Cardiac muscle cell (in vitro differentiated cells and primary cell): ENCODE data around the gene PGBD1. TPM values are rescaled to one million over a fixed set of nuclear protein-coding genes. Genes with fewer than 3 reads are reported as not detected.
"Not testable (repeated sequence)": the region's sequence is repeated elsewhere in the genome, so short reads cannot be mapped to it uniquely, and the experiment has no call there.

ENCODE experiments used
- DNase-seq, 2 donors: peaks; one replicate each; pipeline versions ENCODE4 v3.0.0 to v3.0.0-alpha.2; 2010 to 2017; ENCODE audit warnings: low read depth in 1 of 2, low spot score in 1 of 2
- H3K27ac ChIP-seq: fragments of 200-600 bp; sonication (generic); 2 replicates; pipeline ENCODE4 v1.5.1; 2016
- H3K27me3 ChIP-seq: fragments of 200-600 bp; sonication (generic); 2 replicates; pipeline ENCODE4 v1.6.0; 2016; ENCODE audit warnings: control low read depth
- H3K36me3 ChIP-seq: fragments of 200-600 bp; sonication (generic); 2 replicates; pipeline ENCODE4 v1.5.1; 2016; ENCODE audit warnings: control low read depth
- H3K4me1 ChIP-seq: fragments of 200-600 bp; sonication (generic); 2 replicates; pipeline ENCODE4 v1.8.1; 2017; ENCODE audit warnings: low read depth, mild to moderate bottlenecking, mixed run types
- H3K4me3 ChIP-seq: fragments of 200-600 bp; sonication (generic); 2 replicates; pipeline ENCODE4 v1.5.1; 2016; ENCODE audit warnings: mild to moderate bottlenecking
- H3K9me3 ChIP-seq: fragments of 200-600 bp; sonication (generic); 2 replicates; pipeline ENCODE4 v1.5.1; 2017; ENCODE audit warnings: low read depth, mild to moderate bottlenecking, control low read depth
- polyA plus RNA-seq: library from polyadenylated mRNA; unstranded; fragments of >200 nt; fragmentation: Nextera tagmentation; extraction: Ambion mirVana; gene quantifications from 2 replicates; pipeline ENCODE4 v1.2.1, GENCODE V29; 2016
- total RNA-seq: library from RNA; depleted of rRNA; stranded (reverse); fragments of >200 nt; gene quantifications from 2 replicates; pipeline ENCODE4 v1.2.3, GENCODE V29; 2016
- TF ChIP-seq, protein P1 (sequence below): IDR thresholded peaks from 2 replicates; pipeline ENCODE4 v1.5.1; 2012; ENCODE audit warnings: low read depth, mild to moderate bottlenecking, low read length

Gene PGBD1
- total and polyA plus RNA-seq, 2 experiments from 2014 or later, result 7.5 to 8.2 TPM

DNA sequence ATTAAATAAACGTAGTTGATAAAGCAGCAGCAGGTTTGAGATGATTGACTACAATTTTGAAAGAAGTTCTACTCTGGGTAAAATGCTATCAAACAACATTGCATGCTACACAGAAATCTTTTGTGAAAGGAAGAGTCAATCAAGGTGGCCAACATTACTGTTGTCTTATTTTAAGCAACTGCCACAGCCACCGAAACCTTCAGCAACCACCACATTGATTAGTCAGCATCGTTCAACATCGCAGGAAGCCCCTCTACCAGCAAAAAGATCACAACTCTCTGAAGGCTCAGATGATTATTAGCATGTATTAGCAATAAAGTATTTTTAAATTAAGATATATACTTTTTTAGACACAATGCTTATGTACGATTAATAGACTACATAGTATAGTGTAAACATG is 14.0 kb downstream of the PGBD1 start:
- no peaks in the 10 kb centered on the region for H3K27me3 ChIP-seq
- DNase-seq, result no peak
- H3K4me1 ChIP-seq, result no peaks in the 10 kb centered on the region
- H3K9me3 ChIP-seq, result no peaks in the 10 kb centered on the region
- TF ChIP-seq, protein P1, sequence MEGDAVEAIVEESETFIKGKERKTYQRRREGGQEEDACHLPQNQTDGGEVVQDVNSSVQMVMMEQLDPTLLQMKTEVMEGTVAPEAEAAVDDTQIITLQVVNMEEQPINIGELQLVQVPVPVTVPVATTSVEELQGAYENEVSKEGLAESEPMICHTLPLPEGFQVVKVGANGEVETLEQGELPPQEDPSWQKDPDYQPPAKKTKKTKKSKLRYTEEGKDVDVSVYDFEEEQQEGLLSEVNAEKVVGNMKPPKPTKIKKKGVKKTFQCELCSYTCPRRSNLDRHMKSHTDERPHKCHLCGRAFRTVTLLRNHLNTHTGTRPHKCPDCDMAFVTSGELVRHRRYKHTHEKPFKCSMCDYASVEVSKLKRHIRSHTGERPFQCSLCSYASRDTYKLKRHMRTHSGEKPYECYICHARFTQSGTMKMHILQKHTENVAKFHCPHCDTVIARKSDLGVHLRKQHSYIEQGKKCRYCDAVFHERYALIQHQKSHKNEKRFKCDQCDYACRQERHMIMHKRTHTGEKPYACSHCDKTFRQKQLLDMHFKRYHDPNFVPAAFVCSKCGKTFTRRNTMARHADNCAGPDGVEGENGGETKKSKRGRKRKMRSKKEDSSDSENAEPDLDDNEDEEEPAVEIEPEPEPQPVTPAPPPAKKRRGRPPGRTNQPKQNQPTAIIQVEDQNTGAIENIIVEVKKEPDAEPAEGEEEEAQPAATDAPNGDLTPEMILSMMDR, result no peak
- H3K27ac ChIP-seq, result no peak overlapping the region
- no peak overlapping the region for H3K4me3 ChIP-seq
- H3K36me3 ChIP-seq, result peaks cover 18% of the 10 kb centered on the region

DNA sequence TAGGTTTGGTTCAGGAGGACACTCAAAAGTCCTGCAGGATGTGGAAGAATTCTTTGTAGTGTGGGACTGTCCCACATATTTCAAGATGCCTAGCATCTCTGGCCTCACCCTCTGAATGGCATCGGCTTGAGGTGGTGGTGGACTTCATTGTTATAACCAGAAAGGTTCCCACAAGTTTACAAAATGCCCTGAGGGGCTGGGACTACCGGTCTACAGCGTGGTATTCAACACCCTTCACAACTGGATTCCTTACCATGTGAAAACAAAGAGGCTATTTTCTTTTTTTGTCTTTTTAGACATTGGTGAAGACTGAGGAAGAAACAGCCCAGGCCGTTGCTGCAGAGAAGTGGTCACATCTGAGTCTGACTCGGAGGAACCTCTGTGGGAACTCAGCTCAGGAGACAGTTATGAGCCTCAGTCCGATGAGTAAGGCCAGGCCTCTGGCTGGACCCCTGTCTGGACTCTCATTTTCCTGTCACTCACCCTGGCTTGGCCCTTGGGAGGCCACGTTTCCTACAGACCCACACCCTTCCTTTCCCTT is 15.2 kb downstream of the PGBD1 start:
- TF ChIP-seq, protein P1, result no peak
- H3K9me3 ChIP-seq, result no peaks in the 10 kb centered on the region
- H3K36me3 ChIP-seq, result peaks cover 30% of the 10 kb centered on the region
- no peak for DNase-seq
- H3K27ac ChIP-seq, result no peak overlapping the region
- H3K4me1 ChIP-seq, result no peaks in the 10 kb centered on the region
- H3K27me3 ChIP-seq, result no peaks in the 10 kb centered on the region
- H3K4me3 ChIP-seq, result no peak overlapping the region

DNA sequence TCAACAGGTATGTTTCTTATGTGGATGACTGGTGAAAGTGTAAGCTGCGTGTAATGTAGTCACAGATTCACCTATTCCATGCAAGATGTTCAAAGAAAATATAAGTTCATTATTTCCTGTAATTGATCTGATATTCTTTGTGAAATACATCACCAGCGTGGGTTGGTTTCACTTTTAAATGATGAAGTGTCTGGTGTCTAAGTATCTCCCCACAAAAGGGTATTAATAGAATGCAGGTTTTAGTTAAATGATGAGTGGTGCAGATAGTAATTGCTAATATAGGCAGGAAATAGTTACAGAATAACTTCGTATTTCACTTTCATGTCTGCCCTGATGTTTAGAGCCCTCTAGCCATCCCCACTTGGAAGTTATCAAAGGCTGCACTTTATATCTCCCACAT is 22.2 kb downstream of the PGBD1 start:
- H3K27ac ChIP-seq, result no peak overlapping the region
- H3K27me3 ChIP-seq, result no peaks in the 10 kb centered on the region
- no peaks in the 10 kb centered on the region for H3K9me3 ChIP-seq
- H3K4me3 ChIP-seq, result no peak overlapping the region
- TF ChIP-seq, protein P1, result no peak
- peaks cover 13% of the 10 kb centered on the region for H3K36me3 ChIP-seq
- H3K4me1 ChIP-seq, result no peaks in the 10 kb centered on the region
- no peak for DNase-seq

DNA sequence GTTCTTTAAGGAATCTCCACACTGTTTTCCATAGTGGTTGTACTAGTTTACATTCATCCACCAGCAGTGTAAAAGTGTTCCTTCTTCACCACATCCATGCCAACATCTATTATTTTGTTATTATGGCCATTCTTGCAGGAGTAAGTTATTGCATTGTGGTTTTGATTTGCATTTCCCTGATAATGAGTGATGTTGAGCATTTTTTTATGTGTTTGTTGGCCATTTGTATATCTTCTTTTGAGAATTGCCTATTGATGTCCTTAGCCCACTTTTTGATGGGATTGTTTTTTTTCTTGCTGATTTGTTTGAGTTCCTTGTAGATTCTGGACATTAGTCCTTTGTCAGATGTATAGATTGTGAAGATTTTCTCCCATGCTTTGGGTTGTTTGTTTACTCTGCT is 25.0 kb downstream of the PGBD1 start:
- not testable (repeated sequence) for DNase-seq, H3K27ac ChIP-seq, H3K9me3 ChIP-seq, H3K4me3 ChIP-seq, H3K27me3 ChIP-seq, H3K36me3 ChIP-seq, H3K4me1 ChIP-seq

DNA sequence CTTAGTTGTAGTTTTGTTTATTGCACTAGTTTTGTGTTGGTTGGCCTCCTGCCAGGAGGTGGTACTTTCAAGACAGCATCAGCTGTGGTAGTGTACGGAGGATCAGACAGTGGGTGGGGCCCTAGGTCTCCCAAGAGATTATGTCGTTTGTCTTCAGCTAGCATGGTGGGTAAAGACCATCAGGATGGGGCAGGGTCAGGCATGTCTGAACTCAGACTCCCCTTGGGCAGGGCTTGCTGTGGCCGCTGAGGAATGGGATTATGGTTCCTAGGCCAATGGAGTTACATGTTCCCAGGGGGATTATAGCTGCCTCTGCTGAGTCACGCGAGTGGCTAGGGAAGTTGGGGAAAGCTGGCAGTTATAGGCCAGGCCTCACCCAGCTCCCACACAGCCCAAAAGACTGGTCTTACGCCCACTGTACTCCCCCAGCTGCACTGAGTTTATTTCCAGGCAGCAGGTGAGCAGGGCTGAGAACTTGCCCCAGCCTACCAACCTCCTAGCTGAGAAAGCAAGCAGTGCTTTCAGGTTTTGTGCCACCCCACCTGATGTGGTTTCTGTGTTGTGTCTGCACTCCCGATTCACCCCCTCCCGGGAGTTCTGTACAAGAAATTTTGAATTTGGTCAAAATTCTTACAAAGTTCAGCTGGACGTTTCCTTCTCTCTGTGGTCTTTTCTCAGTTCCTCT is 29.9 kb downstream of the PGBD1 start:
- Histone ChIP-seq H3K4me1 (no peaks in the 10 kb centered on the region), H3K4me3 (no peak overlapping the region), H3K27me3 (no peaks in the 10 kb centered on the region), H3K9me3 (no peaks in the 10 kb centered on the region), H3K36me3 (no peaks in the 10 kb centered on the region), H3K27ac (no peak overlapping the region)
- no peak for DNase-seq
- TF ChIP-seq, protein P1, result no peak

DNA sequence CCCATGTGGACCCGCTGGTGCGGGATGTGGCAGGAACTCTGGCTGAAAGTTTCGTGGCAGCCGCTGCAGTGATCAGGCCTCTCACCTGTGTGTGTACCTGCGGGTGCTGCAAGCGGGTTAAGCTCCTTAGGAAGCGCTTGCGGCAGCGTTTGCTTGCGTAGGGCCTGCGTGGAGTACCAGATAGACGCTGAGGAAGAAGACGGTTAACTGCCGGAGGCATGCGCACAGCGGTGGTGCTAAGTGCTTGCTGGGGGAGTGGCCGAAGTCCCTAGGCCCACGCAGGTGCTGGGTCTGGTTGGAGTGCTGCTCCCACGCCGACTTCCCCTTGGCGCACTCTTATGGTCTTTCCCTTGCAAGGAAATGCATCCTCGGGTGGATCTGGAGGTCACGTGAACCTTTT is 31.6 kb downstream of the PGBD1 start:
- H3K4me3 ChIP-seq, result no peak overlapping the region
- no peaks in the 10 kb centered on the region for H3K9me3 ChIP-seq
- no peak for DNase-seq
- no peaks in the 10 kb centered on the region for H3K4me1 ChIP-seq
- no peak overlapping the region for H3K27ac ChIP-seq
- H3K36me3 ChIP-seq, result no peaks in the 10 kb centered on the region
- no peaks in the 10 kb centered on the region for H3K27me3 ChIP-seq
- TF ChIP-seq, protein P1, result no peak
